HUDEP-2 (cell line): ENCODE data around the gene MGLL.

Experiments used
- DNase-seq, 76 experiments: peaks; one replicate each; lab custom pipeline; 2025; ENCODE audit not compliant: unreplicated experiment in 76 of 76; lab: John Stamatoyannopoulos, UW

Gene MGLL

GRCh38 chr3:127835993-127836882 is 13.9 kb upstream of the MGLL start:
- no peak for DNase-seq

DNA sequence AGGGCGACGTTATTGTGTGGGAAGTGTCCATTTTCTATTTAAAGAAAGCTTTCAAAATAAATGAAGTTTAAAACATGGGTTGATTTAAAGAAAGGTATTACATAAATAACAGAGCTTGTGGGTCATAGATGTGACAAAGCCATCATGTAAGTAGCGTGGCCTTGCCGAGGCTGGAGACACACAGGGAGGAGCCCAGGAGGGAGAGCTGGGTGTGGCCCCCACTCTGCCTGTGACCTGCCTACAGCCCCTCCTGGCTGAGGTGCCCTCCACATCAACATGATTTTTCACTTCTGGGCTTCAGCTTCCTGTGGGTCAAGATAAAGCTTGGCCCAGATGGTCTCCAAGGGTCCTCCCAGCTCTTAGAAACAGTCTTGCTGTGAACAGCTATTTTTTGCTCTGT is 12.5 kb upstream of the MGLL start:
- DNase-seq, result no peak

- no peak for DNase-seq
These were observed 11.1 kb upstream of the MGLL start for GRCh38 chr3:127833281-127834032.

GRCh38 chr3:127831723-127832172 is 9.4 kb upstream of the MGLL start:
- peak in 38 of 76 experiments; percentile 2 to 52 (median 20) for DNase-seq

GRCh38 chr3:127829537-127829936 is 7.2 kb upstream of the MGLL start:
- no peak for DNase-seq

DNA sequence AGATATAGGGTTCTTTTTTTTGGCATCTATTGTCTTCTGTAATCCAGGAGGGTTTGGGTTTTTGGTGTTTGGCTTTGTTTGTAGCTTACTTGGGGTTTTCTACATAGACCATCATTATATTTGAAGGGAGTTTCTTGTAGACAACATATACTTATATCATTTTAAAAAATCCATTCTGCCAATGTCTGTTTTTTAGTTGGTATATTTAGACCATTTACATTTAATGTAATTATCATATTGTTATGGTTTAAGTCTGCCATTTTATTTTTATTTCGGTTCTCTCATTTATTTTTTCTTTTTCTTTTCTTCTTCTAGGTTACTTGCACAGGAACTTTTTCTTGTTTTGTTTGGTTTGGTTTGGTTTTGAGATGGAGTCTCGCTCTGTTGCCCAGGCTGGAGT is 5.5 kb upstream of the MGLL start:
- no peak for DNase-seq

GRCh38 chr3:127825756-127826155 is 3.4 kb upstream of the MGLL start:
- no peak for DNase-seq

GRCh38 chr3:127824151-127824825 is 2.0 kb upstream of the MGLL start:
- DNase-seq, result no peak

DNA sequence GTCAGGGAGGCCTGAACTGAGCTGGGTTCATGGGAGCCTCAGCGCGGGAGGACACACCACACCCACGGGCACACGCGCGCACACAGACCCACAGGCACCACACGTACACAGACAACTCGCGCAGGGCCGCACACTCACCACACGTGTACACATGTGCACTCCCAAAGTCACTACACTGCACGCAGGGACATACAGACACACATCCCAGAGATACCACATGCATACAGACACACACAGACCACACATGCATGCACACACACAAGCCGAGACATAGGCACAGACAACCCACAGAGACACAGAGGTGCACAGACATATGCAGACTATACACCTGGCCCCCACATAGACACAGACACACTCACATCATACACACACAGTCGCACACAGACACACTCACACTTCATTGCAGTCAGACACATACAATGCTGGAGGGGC is 1.1 kb upstream of the MGLL start:
- no peak for DNase-seq

- no peak for DNase-seq
These were observed 539 bp upstream of the MGLL start for GRCh38 chr3:127822682-127823425.

- no peak for DNase-seq
These were observed 921 bp downstream of the MGLL start for GRCh38 chr3:127821394-127821793.

DNA sequence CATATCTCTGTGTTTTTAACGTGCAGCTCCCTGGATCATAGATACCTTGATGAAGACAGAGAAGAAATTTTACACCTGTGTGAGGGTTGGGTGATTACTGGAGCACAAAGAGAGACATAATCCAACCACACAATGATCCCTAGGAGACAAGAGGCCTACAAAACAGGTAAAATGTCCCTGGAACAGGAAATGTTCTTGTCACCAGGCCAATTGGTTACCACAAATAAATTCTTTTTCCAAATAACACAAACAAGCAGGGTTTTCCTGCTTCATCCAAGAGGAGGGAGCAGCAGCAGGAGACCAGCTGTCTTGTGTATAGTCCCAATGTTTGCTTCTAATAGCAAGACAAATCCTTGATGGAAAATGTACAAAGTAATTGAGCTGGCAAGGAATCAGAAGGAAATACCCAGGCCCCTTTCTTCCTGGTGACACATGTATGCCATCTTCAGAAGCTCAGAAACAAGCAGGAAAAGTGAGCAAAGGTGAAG is 1.4 kb downstream of the MGLL start:
- DNase-seq, result no peak

DNA sequence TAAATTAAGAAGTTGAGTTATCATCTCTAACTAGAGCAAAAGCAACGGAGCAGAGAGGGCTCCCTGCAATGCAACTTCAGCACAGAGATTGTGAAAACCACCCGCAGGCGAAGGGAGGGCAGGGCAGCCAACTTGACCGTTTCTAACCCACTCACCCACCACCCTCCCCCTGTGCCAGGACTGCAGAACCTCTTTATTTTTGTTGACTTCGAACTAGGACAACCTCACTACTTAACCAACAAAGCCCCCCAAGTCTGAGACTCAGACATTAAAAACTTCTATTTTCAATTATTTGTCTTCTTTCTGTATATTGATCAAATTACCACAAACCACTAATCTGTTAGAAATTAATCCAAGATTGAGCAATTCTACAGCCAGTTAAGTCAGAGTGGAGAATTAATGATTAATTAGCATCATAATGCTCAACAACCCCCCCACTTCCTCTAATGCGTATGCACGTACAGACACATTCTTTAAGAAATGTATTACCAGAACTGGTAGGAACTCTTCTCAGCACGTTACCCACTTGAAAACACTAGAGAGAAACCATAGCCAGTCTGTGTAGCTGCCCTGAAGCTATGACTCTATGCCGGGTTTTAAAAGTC is 2.0 kb downstream of the MGLL start:
- no peak for DNase-seq

GRCh38 chr3:127819656-127820055 is 2.7 kb downstream of the MGLL start:
- no peak for DNase-seq

GRCh38 chr3:127819086-127819485 is 3.2 kb downstream of the MGLL start:
- no peak for DNase-seq

GRCh38 chr3:127817406-127817841 is 4.9 kb downstream of the MGLL start:
- no peak for DNase-seq

GRCh38 chr3:127816783-127817405 is 5.4 kb downstream of the MGLL start:
- no peak for DNase-seq

DNA sequence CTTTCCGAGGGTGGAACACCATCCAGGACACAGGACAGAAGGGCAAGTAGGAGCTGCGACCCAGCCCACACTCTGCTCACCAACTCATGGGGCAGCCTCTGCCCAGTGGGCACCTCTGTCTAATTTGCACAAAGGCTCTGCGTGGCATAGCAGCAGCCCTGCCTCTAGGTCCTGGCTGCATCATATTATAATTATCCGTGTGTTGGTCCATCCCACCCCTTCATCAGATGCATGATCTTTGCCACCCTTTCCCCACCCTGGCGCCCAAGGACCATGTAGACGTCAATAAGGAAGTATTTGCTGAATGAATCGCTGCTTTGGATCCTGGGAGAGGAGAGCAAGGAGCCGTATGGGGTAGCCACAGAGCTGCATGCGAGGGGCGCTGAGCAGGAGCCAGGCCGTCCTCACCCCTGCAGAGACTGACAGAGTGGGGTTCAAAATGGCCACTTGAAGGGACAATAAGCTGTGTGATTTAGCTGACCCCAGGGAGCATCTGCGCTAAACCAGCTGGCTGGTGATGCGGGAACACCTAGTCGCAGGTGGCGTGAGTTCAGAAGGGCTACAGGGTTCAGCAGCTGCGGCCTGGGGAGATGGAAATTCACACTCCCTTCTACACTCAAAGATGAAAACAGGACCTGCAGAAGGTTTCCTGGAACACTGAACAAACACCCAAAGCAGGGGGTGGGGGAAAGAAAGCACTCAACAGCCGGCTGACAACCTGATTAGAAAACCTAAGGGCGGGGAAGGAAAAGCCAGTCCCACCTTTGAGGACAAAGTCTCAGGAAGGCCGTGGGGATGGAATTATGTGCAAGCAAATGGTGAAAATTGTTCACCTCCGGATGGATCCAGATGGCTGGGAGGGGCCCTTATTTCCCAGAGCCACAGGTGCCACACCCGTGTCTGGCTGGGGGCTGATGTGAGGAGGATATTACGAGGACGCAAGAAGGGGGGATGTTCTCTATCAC is 6.4 kb downstream of the MGLL start:
- no peak for DNase-seq
